Nephron (organoid): ENCODE measurements around the gene KCNMA1.

Source experiments
- H3K27ac Mint-ChIP-seq, 3 experiments: 2 replicates each; pipeline ENCODE4 v1.8.0; 2020; ENCODE audit warnings: mixed read lengths in 3 of 3, mild to moderate bottlenecking in 2 of 3, moderate library complexity in 1 of 3
- H3K27me3 Mint-ChIP-seq: 2 replicates; pipeline ENCODE4 v1.8.0; 2021; ENCODE audit warnings: low read depth, mild to moderate bottlenecking, moderate library complexity, mixed read lengths
- H3K36me3 Mint-ChIP-seq: 2 replicates; pipeline ENCODE4 v1.8.0; 2020; ENCODE audit warnings: low read depth, mixed read lengths
- H3K4me1 Mint-ChIP-seq: 2 replicates; pipeline ENCODE4 v1.8.0; 2020; ENCODE audit warnings: mixed read lengths
- H3K4me3 Mint-ChIP-seq, 3 experiments: 2 replicates each; pipeline ENCODE4 v1.8.0; 2020; ENCODE audit warnings: mild to moderate bottlenecking in 3 of 3, mixed read lengths in 3 of 3, moderate library complexity in 2 of 3
- H3K9me3 Mint-ChIP-seq: 2 replicates; pipeline ENCODE4 v1.8.0; 2020; ENCODE audit warnings: mixed read lengths
- CTCF ChIP-seq, 3 experiments: fragments of 200-600 bp; sonication (generic); IDR thresholded peaks; one replicate each; pipeline ENCODE4 v1.5.0; 2021; ENCODE audit warnings: antibody characterized with exemption in 3 of 3; ENCODE audit not compliant: unreplicated experiment in 3 of 3

Gene KCNMA1

DNA sequence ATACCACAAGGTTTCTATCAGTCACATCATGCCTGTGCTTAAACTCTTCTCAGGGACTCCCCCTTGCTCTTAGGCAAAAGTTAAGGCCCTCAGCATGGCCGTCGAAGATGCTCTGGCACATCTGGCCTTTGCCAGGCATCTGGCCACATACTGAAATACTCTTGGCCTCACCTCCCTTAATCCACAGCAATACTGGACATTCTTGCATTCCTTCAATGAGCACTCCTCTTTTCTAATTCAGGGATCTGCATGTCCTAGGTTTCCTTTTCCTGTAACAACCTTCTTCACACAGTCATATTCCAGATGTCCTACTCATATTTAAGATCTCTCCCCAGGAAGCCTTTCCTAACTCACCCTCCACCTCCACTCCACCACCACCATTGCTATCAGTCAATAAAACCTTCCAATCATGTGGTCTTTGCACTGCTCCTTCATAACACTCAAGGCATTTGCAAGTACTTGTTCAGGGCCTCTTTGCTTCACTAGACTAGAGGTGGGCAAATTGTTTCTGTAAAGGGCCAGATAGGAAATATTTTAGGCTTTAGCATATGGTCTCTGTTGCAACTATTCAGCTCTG is 216.6 kb downstream of the KCNMA1 start:
- Mint-ChIP-seq H3K4me3 (no peak overlapping the region), H3K36me3 (no peaks in the 10 kb centered on the region), H3K9me3 (no peaks in the 10 kb centered on the region), H3K4me1 (peaks cover 94% of the 10 kb centered on the region), H3K27ac (peak overlapping the region in 1 of 3 experiments; percentile 28), H3K27me3 (peaks cover 24% of the 10 kb centered on the region)
- TF ChIP-seq CTCF (IDR thresholded peaks at IDR 0.05; ENCODE audit: unreplicated experiment in 3 of 3), result no peak

GRCh38 chr10:77419979-77420378 is 217.6 kb downstream of the KCNMA1 start:
- Mint-ChIP-seq H3K9me3 (no peaks in the 10 kb centered on the region), H3K36me3 (no peaks in the 10 kb centered on the region), H3K4me1 (peaks cover 91% of the 10 kb centered on the region), H3K27ac (peak overlapping the region in 1 of 3 experiments; percentile 28), H3K27me3 (peaks cover 25% of the 10 kb centered on the region), H3K4me3 (no peak overlapping the region)
- TF ChIP-seq CTCF (IDR thresholded peaks at IDR 0.05; ENCODE audit: unreplicated experiment in 3 of 3), result no peak

- no peaks in the 10 kb centered on the region for H3K36me3 Mint-ChIP-seq
- no peak for TF ChIP-seq CTCF (IDR thresholded peaks at IDR 0.05; ENCODE audit: unreplicated experiment in 3 of 3)
- H3K9me3 Mint-ChIP-seq, result no peaks in the 10 kb centered on the region
- H3K27me3 Mint-ChIP-seq, result peaks cover 28% of the 10 kb centered on the region
- H3K27ac Mint-ChIP-seq, result peak overlapping the region in 1 of 3 experiments; percentile 85
- peaks cover 87% of the 10 kb centered on the region for H3K4me1 Mint-ChIP-seq
- H3K4me3 Mint-ChIP-seq, result peak overlapping the region in 1 of 3 experiments; percentile 7
Measured at GRCh38 chr10:77419056-77419455, 218.6 kb downstream of the KCNMA1 start.

DNA sequence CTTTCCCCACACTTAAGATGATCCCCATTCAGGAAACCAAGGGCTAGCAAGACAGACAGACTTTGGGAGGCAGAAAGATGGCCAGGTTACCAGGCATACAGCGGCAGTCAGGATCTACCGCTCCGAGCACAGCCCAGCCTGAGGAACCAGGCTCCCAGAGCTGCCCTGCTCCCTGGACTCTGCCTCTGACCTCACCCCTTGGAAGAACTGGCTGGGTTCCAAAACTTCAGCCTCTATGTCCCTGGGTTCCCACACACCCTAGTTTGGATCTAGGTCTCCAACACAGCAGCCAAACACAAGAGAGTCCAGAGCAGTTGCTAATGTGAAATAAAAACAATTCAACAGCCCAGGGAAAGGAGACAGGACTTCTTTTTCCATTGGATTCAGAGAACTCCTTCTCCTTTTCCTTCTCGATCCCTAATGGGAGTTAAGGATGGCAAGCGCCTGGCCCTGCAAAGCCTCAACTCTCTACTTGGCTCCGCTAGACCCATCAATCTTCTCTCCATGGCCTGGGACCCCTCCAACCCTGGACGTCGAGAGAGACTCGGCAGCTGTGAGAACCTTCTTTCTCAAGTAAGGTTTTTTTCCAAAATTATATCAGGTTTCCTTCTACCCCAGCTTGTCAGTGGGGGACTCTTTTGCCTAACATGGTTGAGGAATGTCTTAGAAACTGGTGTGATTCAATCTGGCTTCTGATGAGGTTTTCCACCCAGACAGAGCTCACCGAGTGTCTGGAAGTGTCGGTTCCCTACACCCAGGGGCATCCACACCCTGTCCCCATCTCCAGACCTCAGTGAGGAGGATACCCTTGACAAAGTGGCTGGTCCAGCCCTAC is 219.6 kb downstream of the KCNMA1 start:
- peaks cover 78% of the 10 kb centered on the region for H3K4me1 Mint-ChIP-seq
- no peaks in the 10 kb centered on the region for H3K9me3 Mint-ChIP-seq
- H3K4me3 Mint-ChIP-seq, result no peak overlapping the region
- H3K27ac Mint-ChIP-seq, result peak overlapping the region in 2 of 3 experiments; percentile 47 to 85
- H3K36me3 Mint-ChIP-seq, result no peaks in the 10 kb centered on the region
- H3K27me3 Mint-ChIP-seq, result peaks cover 36% of the 10 kb centered on the region
- TF ChIP-seq CTCF (IDR thresholded peaks at IDR 0.05; ENCODE audit: unreplicated experiment in 3 of 3), result no peak

GRCh38 chr10:77417359-77417758 is 220.2 kb downstream of the KCNMA1 start:
- no peak for TF ChIP-seq CTCF (IDR thresholded peaks at IDR 0.05; ENCODE audit: unreplicated experiment in 3 of 3)
- peak overlapping the region in 2 of 3 experiments; percentile 20 to 85 for H3K27ac Mint-ChIP-seq
- no peak overlapping the region for H3K4me3 Mint-ChIP-seq
- H3K36me3 Mint-ChIP-seq, result no peaks in the 10 kb centered on the region
- peaks cover 36% of the 10 kb centered on the region for H3K27me3 Mint-ChIP-seq
- no peaks in the 10 kb centered on the region for H3K9me3 Mint-ChIP-seq
- peaks cover 71% of the 10 kb centered on the region for H3K4me1 Mint-ChIP-seq
